Keratinocyte (primary cell): Measurements from ENCODE around the gene HCN2. TPM values are rescaled to one million over a fixed set of nuclear protein-coding genes. Genes with fewer than 3 reads are reported as not detected.
A peak's percentile ranks its signal among the peaks of the same experiment; 100 is the strongest.

Experiments used
- DNase-seq: peaks from one replicate; pipeline ENCODE4 v3.0.0-alpha.2; 2011; ENCODE audit warnings: low read depth, missing footprints, low spot score
- FAIRE-seq: peaks from 2 replicates; lab custom pipeline; 2011; peaks lifted over from hg19 to GRCh38; lab: Jason Lieb, UNC
- H2AFZ ChIP-seq: 2 replicates; pipeline ENCODE4 v1.6.0; 2012; ENCODE audit warnings: low read length, control low read depth, inconsistent platforms; ENCODE audit not compliant: control insufficient read depth
- H3K27ac ChIP-seq: 2 replicates; pipeline ENCODE4 v1.5.1; 2011; ENCODE audit warnings: low read length; ENCODE audit not compliant: control insufficient read depth, insufficient read depth
- H3K27me3 ChIP-seq: 3 replicates; pipeline ENCODE4 v1.6.0; 2011; ENCODE audit warnings: low read length; ENCODE audit not compliant: control insufficient read depth, insufficient read depth; ENCODE audit errors: extremely low read depth
- H3K36me3 ChIP-seq, 2 experiments: 2 replicates in 1 of 2; 3 replicates in 1 of 2; pipeline ENCODE4 v1.5.1; 2011; ENCODE audit warnings: low read length in 2 of 2, mild to moderate bottlenecking in 1 of 2; ENCODE audit not compliant: control insufficient read depth in 2 of 2, insufficient read depth in 2 of 2; ENCODE audit errors: extremely low read depth in 1 of 2
- H3K4me1 ChIP-seq: 3 replicates; pipeline ENCODE4 v1.5.1; 2011; ENCODE audit warnings: low read length; ENCODE audit not compliant: control insufficient read depth, insufficient read depth; ENCODE audit errors: extremely low read depth
- H3K4me2 ChIP-seq: 3 replicates; pipeline ENCODE4 v1.6.0; 2011; ENCODE audit warnings: low read depth, low read length; ENCODE audit not compliant: control insufficient read depth, insufficient read depth; ENCODE audit errors: extremely low read depth
- H3K4me3 ChIP-seq, 3 experiments: fragments of 200-600 bp in 1 of 3; sonication (generic) in 1 of 3; 2 replicates in 2 of 3; 3 replicates in 1 of 3; pipeline ENCODE4 v1.5.1; 2011 to 2016; ENCODE audit warnings: low read length in 3 of 3, mild to moderate bottlenecking in 3 of 3, control low read depth in 2 of 3, inconsistent platforms in 1 of 3, low read depth in 1 of 3, mixed read lengths in 1 of 3, mixed run types in 1 of 3, moderate library complexity in 1 of 3; ENCODE audit not compliant: control insufficient read depth in 2 of 3, insufficient read depth in 2 of 3; ENCODE audit errors: extremely low read depth in 1 of 3
- H3K79me2 ChIP-seq: 2 replicates; pipeline ENCODE4 v1.6.0; 2012; ENCODE audit warnings: low read length; ENCODE audit not compliant: control insufficient read depth, insufficient read depth
- H3K9ac ChIP-seq: 3 replicates; pipeline ENCODE4 v1.6.0; 2011; ENCODE audit warnings: low read length; ENCODE audit not compliant: control insufficient read depth, insufficient read depth; ENCODE audit errors: extremely low read depth
- H3K9me1 ChIP-seq: 3 replicates; pipeline ENCODE4 v1.6.0; 2011; ENCODE audit warnings: low read length; ENCODE audit not compliant: control insufficient read depth, insufficient read depth; ENCODE audit errors: extremely low read depth
- H3K9me3 ChIP-seq: 2 replicates; pipeline ENCODE4 v1.5.1; 2012; ENCODE audit warnings: low read depth, low read length; ENCODE audit not compliant: control insufficient read depth
- H4K20me1 ChIP-seq: 3 replicates; pipeline ENCODE4 v1.6.0; 2011; ENCODE audit warnings: low read length; ENCODE audit not compliant: control insufficient read depth, insufficient read depth; ENCODE audit errors: extremely low read depth
- EZH2 ChIP-seq: IDR thresholded peaks from one replicate; pipeline ENCODE4 v1.6.1; 2012; ENCODE audit warnings: inconsistent platforms, mild to moderate bottlenecking, low read length, moderate library complexity
- dilution Hi-C: fragments of 300-500 bp; cut with MboI; formaldehyde crosslinking; loops from one replicate; pipeline ENCODE4 v1.7.0; 2020; ENCODE audit warnings: low sequenced_read_pairs; ENCODE audit not compliant: extremely low pct_ligation_motif_present
- polyA plus RNA-seq, 5 experiments: library from polyadenylated mRNA; depleted of rRNA in 3 of 5; stranded (reverse) in 3 of 5; stranded (forward) in 1 of 5; unstranded in 1 of 5; fragments of >200 nt; gene quantifications; 1 replicate in 1 of 5; 2 replicates in 3 of 5; 3 replicates in 1 of 5; pipeline versions ENCODE4 v1.2.1 to v1.2.3, GENCODE V29; 2011 to 2012; ENCODE audit warnings: missing spikeins in 2 of 5, low read depth in 1 of 5, low replicate concordance in 1 of 5
- TF ChIP-seq, protein P1 (sequence below), 3 experiments: IDR thresholded peaks in 1 of 3; conservative IDR thresholded peaks in 1 of 3; optimal IDR thresholded peaks in 1 of 3; 2 replicates in 2 of 3; 3 replicates in 1 of 3; pipeline versions ENCODE3 to v1.5.1; 2011; ENCODE audit warnings: low read length in 3 of 3, mild to moderate bottlenecking in 3 of 3, moderate library complexity in 2 of 3, control low read depth in 1 of 3, inconsistent platforms in 1 of 3; ENCODE audit not compliant: insufficient read depth in 2 of 3; ENCODE audit errors: extremely low read depth in 1 of 3

Gene HCN2
- polyA plus RNA-seq, 1 donor (not counting 4 experiments of a cell fraction or from before 2014, with no cell fraction given) = 0.13 TPM

- Histone ChIP-seq H3K4me2 (peak overlapping the region; percentile 99), H3K36me3 (peaks cover 9 to 10% of the 10 kb centered on the region in 2 experiments), H3K9me3 (no peaks in the 10 kb centered on the region), H4K20me1 (peaks cover 46% of the 10 kb centered on the region), H3K9ac (peak overlapping the region; percentile 86), H3K4me3 (peak overlapping the region; percentile 84 to 96 (median 85)), H3K4me1 (peaks cover 48% of the 10 kb centered on the region), H3K9me1 (peaks cover 6% of the 10 kb centered on the region), H2AFZ (no peak overlapping the region), H3K27ac (peak overlapping the region; percentile 96), H3K27me3 (no peaks in the 10 kb centered on the region), H3K79me2 (peaks cover 64% of the 10 kb centered on the region)
- FAIRE-seq = peak; percentile 56
- no peak for DNase-seq
- dilution Hi-C loops = no loop called here
- no peak for TF ChIP-seq EZH2
- TF ChIP-seq, protein P1, sequence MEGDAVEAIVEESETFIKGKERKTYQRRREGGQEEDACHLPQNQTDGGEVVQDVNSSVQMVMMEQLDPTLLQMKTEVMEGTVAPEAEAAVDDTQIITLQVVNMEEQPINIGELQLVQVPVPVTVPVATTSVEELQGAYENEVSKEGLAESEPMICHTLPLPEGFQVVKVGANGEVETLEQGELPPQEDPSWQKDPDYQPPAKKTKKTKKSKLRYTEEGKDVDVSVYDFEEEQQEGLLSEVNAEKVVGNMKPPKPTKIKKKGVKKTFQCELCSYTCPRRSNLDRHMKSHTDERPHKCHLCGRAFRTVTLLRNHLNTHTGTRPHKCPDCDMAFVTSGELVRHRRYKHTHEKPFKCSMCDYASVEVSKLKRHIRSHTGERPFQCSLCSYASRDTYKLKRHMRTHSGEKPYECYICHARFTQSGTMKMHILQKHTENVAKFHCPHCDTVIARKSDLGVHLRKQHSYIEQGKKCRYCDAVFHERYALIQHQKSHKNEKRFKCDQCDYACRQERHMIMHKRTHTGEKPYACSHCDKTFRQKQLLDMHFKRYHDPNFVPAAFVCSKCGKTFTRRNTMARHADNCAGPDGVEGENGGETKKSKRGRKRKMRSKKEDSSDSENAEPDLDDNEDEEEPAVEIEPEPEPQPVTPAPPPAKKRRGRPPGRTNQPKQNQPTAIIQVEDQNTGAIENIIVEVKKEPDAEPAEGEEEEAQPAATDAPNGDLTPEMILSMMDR (optimal IDR thresholded peaks at IDR 0.05 in 1 of 3, IDR thresholded peaks at IDR 0.05 in 1 of 3, conservative IDR thresholded peaks at IDR 0.05 in 1 of 3; ENCODE audit: extremely low read depth in 1 of 3, insufficient read depth in 2 of 3, low read length in 3 of 3) = no peak
Observed at GRCh38 chr19:661427-662196, 71.9 kb downstream of the HCN2 start.

DNA sequence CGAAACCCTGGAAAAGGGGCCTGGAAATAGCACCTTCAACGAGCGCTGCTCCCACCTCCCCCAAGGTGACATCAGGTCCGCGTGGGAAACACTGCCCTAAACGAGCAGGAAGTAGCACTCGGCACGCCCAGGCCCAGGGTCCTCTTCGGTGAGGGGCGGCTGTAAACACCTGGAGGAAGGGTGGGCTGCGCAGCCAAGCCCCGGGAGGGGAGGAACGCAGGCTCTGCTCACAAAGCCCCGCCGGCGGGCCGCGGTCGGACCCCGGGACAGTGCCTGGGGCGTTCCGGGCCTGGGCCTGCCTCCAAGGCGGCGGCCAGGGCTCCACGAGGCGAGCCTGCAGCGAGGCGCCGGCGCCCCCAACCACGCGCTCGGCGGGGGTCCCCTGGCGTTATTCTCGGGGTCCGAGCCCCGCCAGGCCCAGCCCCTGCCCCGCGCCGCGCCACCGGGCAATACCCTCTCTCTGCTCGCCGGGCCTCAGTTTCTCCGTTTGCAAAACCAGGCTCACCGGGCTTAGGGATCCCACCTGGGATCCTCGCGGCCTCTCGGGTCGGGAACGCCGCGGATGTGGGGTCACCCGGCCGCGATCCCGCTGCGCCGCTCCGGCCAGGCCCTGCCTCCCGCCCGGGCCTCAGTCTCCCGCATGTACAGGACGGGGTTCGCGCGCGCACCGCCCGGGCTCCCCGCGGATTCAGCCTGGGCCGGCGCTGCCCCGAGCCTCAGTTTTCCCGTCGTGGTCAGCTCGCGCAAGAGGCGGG lies 72.7 kb downstream of the HCN2 start:
- Histone ChIP-seq H3K9ac (peak overlapping the region; percentile 86), H3K4me1 (peaks cover 48% of the 10 kb centered on the region), H4K20me1 (peaks cover 39% of the 10 kb centered on the region), H3K9me3 (no peaks in the 10 kb centered on the region), H3K27ac (peak overlapping the region; percentile 96), H3K36me3 (peaks cover 9% of the 10 kb centered on the region in 2 experiments), H3K4me3 (peak overlapping the region; percentile 84 to 96 (median 85)), H2AFZ (no peak overlapping the region), H3K4me2 (peak overlapping the region; percentile 99), H3K9me1 (peaks cover 6% of the 10 kb centered on the region), H3K79me2 (peaks cover 56% of the 10 kb centered on the region), H3K27me3 (no peaks in the 10 kb centered on the region)
- no peak for TF ChIP-seq EZH2
- TF ChIP-seq, protein P1 (optimal IDR thresholded peaks at IDR 0.05 in 1 of 3, IDR thresholded peaks at IDR 0.05 in 1 of 3, conservative IDR thresholded peaks at IDR 0.05 in 1 of 3; ENCODE audit: extremely low read depth in 1 of 3, insufficient read depth in 2 of 3, low read length in 3 of 3) = no peak
- FAIRE-seq (no peak), DNase-seq (no peak)
- dilution Hi-C loops = no loop called here
